Testis (tissue), 2 donors: ENCODE results near the gene NBEAL1.

Experiments
- CTCF ChIP-seq, 3 experiments: fragments of 450-650 bp in 2 of 3; fragments of 200-600 bp in 1 of 3; sonication (generic) in 1 of 3; IDR thresholded peaks; one replicate each; pipeline ENCODE4 v1.5.1; 2016 to 2019; ENCODE audit warnings: antibody characterized with exemption in 3 of 3, mild to moderate bottlenecking in 2 of 3, moderate library complexity in 1 of 3
- POLR2A ChIP-seq: fragments of 450-650 bp; IDR thresholded peaks from one replicate; pipeline ENCODE4 v1.6.1; 2017; ENCODE audit warnings: antibody characterized with exemption, mild to moderate bottlenecking, moderate library complexity

GRCh38 chr2:203191961-203192360 is 177.3 kb downstream of the NBEAL1 start:
- TF ChIP-seq CTCF (IDR thresholded peaks at IDR 0.05), result no peak
- no peak for TF ChIP-seq POLR2A
